ENCODE data around the gene MPO.

The MPO gene

DNA sequence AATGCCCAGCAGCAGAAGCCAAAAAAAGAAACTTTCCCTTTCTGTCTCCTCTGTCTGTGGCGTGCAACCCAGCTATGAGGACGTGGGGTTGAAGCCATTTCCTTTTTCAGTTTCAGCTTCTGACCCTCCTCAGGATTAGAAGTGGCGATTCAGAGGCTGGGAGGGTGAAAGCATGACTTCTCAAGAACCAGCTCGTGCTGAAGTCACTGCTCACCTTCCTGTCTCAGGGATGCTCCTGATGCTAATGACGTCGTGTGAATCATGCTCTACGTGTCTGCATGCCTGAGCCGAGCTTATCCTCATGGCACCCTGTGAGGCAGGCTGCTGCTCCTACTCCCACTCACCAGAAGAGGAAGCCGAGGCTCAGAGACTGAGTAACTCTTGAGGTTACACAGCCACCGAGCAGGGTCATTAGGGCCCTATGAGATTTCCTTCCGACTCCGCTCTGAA is 48.0 kb downstream of the MPO start:
- Histone ChIP-seq H3K4me3 (ENCODE audit: low read length) (no peak overlapping the region), H3K4me2 (ENCODE audit: low read length) (no peak overlapping the region), H3K27me3 (ENCODE audit: control insufficient read depth, low read length) (peaks cover 52% of the 10 kb centered on the region), H3K79me2 (ENCODE audit: control insufficient read depth, low read length) (no peaks in the 10 kb centered on the region), H3F3A (ENCODE audit: control insufficient read depth, insufficient read depth) (no peaks in the 10 kb centered on the region), H3K4me1 (ENCODE audit: control insufficient read depth, low read length) (no peaks in the 10 kb centered on the region), H3K27ac (ENCODE audit: low read depth, low read length) (no peak overlapping the region), H3K36me3 (ENCODE audit: control insufficient read depth, low read length) (no peaks in the 10 kb centered on the region), H4K20me1 (ENCODE audit: control insufficient read depth, insufficient read depth, low read depth, low read length) (no peaks in the 10 kb centered on the region), H3K9me3 (ENCODE audit: control insufficient read depth, insufficient read depth, low read length) (no peaks in the 10 kb centered on the region), H3K9me2 (replicated peaks; ENCODE audit: control insufficient read depth, low read length) (no peaks in the 10 kb centered on the region)
- TF ChIP-seq, protein P1, sequence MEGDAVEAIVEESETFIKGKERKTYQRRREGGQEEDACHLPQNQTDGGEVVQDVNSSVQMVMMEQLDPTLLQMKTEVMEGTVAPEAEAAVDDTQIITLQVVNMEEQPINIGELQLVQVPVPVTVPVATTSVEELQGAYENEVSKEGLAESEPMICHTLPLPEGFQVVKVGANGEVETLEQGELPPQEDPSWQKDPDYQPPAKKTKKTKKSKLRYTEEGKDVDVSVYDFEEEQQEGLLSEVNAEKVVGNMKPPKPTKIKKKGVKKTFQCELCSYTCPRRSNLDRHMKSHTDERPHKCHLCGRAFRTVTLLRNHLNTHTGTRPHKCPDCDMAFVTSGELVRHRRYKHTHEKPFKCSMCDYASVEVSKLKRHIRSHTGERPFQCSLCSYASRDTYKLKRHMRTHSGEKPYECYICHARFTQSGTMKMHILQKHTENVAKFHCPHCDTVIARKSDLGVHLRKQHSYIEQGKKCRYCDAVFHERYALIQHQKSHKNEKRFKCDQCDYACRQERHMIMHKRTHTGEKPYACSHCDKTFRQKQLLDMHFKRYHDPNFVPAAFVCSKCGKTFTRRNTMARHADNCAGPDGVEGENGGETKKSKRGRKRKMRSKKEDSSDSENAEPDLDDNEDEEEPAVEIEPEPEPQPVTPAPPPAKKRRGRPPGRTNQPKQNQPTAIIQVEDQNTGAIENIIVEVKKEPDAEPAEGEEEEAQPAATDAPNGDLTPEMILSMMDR (IDR thresholded peaks at IDR 0.05; ENCODE audit: low read depth, low read length, poor library complexity, severe bottlenecking): no peak
- no peak for TF ChIP-seq EZH2phosphoT487 (IDR thresholded peaks at IDR 0.05; ENCODE audit: borderline replicate concordance, low read length)

DNA sequence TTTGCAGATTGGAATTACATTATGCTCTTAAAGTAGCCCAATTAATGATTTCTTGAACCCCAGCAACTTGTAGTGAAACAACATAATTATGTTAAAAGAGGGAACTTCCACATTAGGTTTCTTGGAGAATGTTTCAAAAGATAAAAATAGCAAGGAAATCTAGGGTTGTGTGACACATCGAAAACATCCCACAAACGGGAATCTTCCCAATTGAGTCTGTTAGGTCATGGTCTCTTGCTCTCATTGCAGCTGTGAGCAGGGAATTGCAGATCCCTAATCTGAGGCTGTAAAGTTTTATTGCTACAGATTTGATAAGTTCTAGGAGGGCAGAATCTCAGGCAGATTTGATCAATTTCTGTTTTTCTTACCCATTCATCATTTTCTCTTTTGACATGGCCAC is 49.1 kb downstream of the MPO start:
- no peaks in the 10 kb centered on the region for H3F3A ChIP-seq (ENCODE audit: control insufficient read depth, insufficient read depth)
- H3K9me3 ChIP-seq (ENCODE audit: control insufficient read depth, insufficient read depth, low read length): no peaks in the 10 kb centered on the region
- H3K4me1 ChIP-seq (ENCODE audit: control insufficient read depth, low read length): no peaks in the 10 kb centered on the region
- no peaks in the 10 kb centered on the region for H3K9me2 ChIP-seq (replicated peaks; ENCODE audit: control insufficient read depth, low read length)
- H3K4me3 ChIP-seq (ENCODE audit: low read length): no peak overlapping the region
- TF ChIP-seq EZH2phosphoT487 (IDR thresholded peaks at IDR 0.05; ENCODE audit: borderline replicate concordance, low read length): no peak
- TF ChIP-seq, protein P1 (IDR thresholded peaks at IDR 0.05; ENCODE audit: low read depth, low read length, poor library complexity, severe bottlenecking): no peak
- H3K4me2 ChIP-seq (ENCODE audit: low read length): no peak overlapping the region
- H3K27ac ChIP-seq (ENCODE audit: low read depth, low read length): no peak overlapping the region
- peaks cover 46% of the 10 kb centered on the region for H3K27me3 ChIP-seq (ENCODE audit: control insufficient read depth, low read length)
- H3K79me2 ChIP-seq (ENCODE audit: control insufficient read depth, low read length): no peaks in the 10 kb centered on the region
- H4K20me1 ChIP-seq (ENCODE audit: control insufficient read depth, insufficient read depth, low read depth, low read length): no peaks in the 10 kb centered on the region
- H3K36me3 ChIP-seq (ENCODE audit: control insufficient read depth, low read length): no peaks in the 10 kb centered on the region

DNA sequence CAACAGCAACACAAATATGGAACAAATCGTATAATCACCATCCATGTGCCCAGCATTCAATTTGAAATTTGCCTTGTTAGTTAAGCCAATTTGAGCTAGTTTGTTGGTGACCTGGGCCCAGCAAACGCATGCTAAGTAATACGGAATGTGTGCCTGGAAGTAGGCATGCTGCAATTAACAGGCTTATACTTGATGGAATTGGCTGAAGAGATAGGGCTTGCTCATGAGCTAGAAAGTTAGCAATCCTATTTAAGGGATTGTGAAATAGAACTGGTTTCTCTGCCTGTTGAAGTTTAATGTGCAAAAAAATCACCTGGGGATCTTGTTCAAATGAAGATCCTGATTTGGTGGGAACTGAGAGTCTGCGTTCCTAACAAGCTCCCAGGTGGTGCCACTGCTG is 50.9 kb downstream of the MPO start:
- no peaks in the 10 kb centered on the region for H3K36me3 ChIP-seq (ENCODE audit: control insufficient read depth, low read length)
- H3K4me2 ChIP-seq (ENCODE audit: low read length): no peak overlapping the region
- no peaks in the 10 kb centered on the region for H3K79me2 ChIP-seq (ENCODE audit: control insufficient read depth, low read length)
- H4K20me1 ChIP-seq (ENCODE audit: control insufficient read depth, insufficient read depth, low read depth, low read length): no peaks in the 10 kb centered on the region
- H3K4me1 ChIP-seq (ENCODE audit: control insufficient read depth, low read length): no peaks in the 10 kb centered on the region
- H3K27ac ChIP-seq (ENCODE audit: low read depth, low read length): no peak overlapping the region
- H3K4me3 ChIP-seq (ENCODE audit: low read length): no peak overlapping the region
- no peaks in the 10 kb centered on the region for H3K9me3 ChIP-seq (ENCODE audit: control insufficient read depth, insufficient read depth, low read length)
- no peak for TF ChIP-seq EZH2phosphoT487 (IDR thresholded peaks at IDR 0.05; ENCODE audit: borderline replicate concordance, low read length)
- TF ChIP-seq, protein P1 (IDR thresholded peaks at IDR 0.05; ENCODE audit: low read depth, low read length, poor library complexity, severe bottlenecking): no peak
- peaks cover 36% of the 10 kb centered on the region for H3K27me3 ChIP-seq (ENCODE audit: control insufficient read depth, low read length)
- no peaks in the 10 kb centered on the region for H3K9me2 ChIP-seq (replicated peaks; ENCODE audit: control insufficient read depth, low read length)
- H3F3A ChIP-seq (ENCODE audit: control insufficient read depth, insufficient read depth): no peaks in the 10 kb centered on the region
